GM12878 (cell line): ENCODE data around the gene TRDMT1. TPM values are rescaled to one million over a fixed set of nuclear protein-coding genes. Genes with fewer than 3 reads are reported as not detected.

Experiments used
- ATAC-seq: fragments of 200-7000 bp; cut with Tn5 transposase; 3 replicates; pipeline ENCODE4 v1.9.1; 2020; ENCODE audit warnings: mild to moderate bottlenecking, moderate library complexity
- BruUV-seq: library from RNA; stranded (reverse); fragments of 400-500 nt; replicated peaks from 2 replicates; lab custom pipeline; 2021; lab: Mats Ljungman, UMichigan
- CTCF ChIA-PET: fragments of 300-600 bp; sonication (Branson Sonifier 250); formaldehyde crosslinking; extraction: SDS; loops from one replicate; lab custom pipeline; 2021; ENCODE audit warnings: inconsistent platforms; lab: Yijun Ruan, JAX
- POLR2A ChIA-PET: fragments of 350-600 bp; formaldehyde crosslinking; extraction: SDS; loops from one replicate; lab custom pipeline; 2021; ENCODE audit warnings: inconsistent platforms; lab: Charles Lee
- RAD21 ChIA-PET: fragments of 300-600 bp; sonication (Branson Sonifier 250); formaldehyde crosslinking; loops from one replicate; lab custom pipeline; 2023; ENCODE audit warnings: antibody characterized with exemption; ENCODE audit not compliant: unreplicated experiment; lab: Charles Lee
- SMC1A ChIA-PET: fragments of 300-600 bp; sonication (Branson Sonifier 250); formaldehyde crosslinking; loops from one replicate; lab custom pipeline; 2023; ENCODE audit not compliant: unreplicated experiment, uncharacterized antibody; lab: Charles Lee
- DNase-seq: peaks from one replicate; pipeline ENCODE4 v3.0.0-alpha.2; 2011; ENCODE audit warnings: low read depth, low spot score
- FAIRE-seq: peaks from 3 replicates; lab custom pipeline; 2011; peaks lifted over from hg19 to GRCh38; lab: Jason Lieb, UNC
- H2AFZ ChIP-seq: 2 replicates; pipeline ENCODE4 v1.6.0; 2011; ENCODE audit warnings: low read depth, low read length, control low read depth; ENCODE audit not compliant: control insufficient read depth
- H3K27ac ChIP-seq: 2 replicates; pipeline ENCODE4 v1.5.1; 2011; ENCODE audit warnings: control low read depth; ENCODE audit not compliant: control insufficient read depth, insufficient read depth
- H3K27me3 ChIP-seq, 2 experiments: replicated peaks in 1 of 2; 2 replicates each; pipeline versions ENCODE4 v1.6.0 to v1.6.1; 2011; ENCODE audit warnings: low read length in 1 of 2; ENCODE audit not compliant: control insufficient read depth in 2 of 2, insufficient read depth in 2 of 2
- H3K36me3 ChIP-seq, 2 experiments: 2 replicates each; pipeline ENCODE4 v1.5.1; 2011; ENCODE audit warnings: low read length in 1 of 2; ENCODE audit not compliant: control insufficient read depth in 2 of 2, insufficient read depth in 2 of 2
- H3K4me1 ChIP-seq: 2 replicates; pipeline ENCODE4 v1.6.1; 2011; ENCODE audit warnings: mild to moderate bottlenecking, low read length, moderate library complexity, mixed read lengths; ENCODE audit not compliant: control insufficient read depth, insufficient read depth
- H3K4me2 ChIP-seq: 2 replicates; pipeline ENCODE4 v1.6.0; 2011; ENCODE audit warnings: control low read depth; ENCODE audit not compliant: control insufficient read depth, insufficient read depth
- H3K4me3 ChIP-seq: fragments of 200-600 bp; sonication (generic); 2 replicates; pipeline ENCODE4 v1.5.1; 2016
- H3K79me2 ChIP-seq: 2 replicates; pipeline ENCODE4 v1.6.0; 2011; ENCODE audit warnings: low read length; ENCODE audit not compliant: control insufficient read depth, insufficient read depth
- H3K9ac ChIP-seq: 2 replicates; pipeline ENCODE4 v1.8.0; 2011; ENCODE audit warnings: low read length, control low read depth, mixed read lengths; ENCODE audit not compliant: control insufficient read depth, insufficient read depth
- H3K9me3 ChIP-seq: replicated peaks from 3 replicates; pipeline ENCODE4 v1.5.1; 2011; ENCODE audit warnings: mild to moderate bottlenecking, low read length; ENCODE audit not compliant: control insufficient read depth, insufficient read depth
- H4K20me1 ChIP-seq: 2 replicates; pipeline ENCODE4 v1.6.0; 2011; ENCODE audit not compliant: control insufficient read depth, insufficient read depth
- CBFB ChIP-seq: IDR thresholded peaks from 2 replicates; pipeline ENCODE4 v1.6.1; 2016; ENCODE audit warnings: antibody characterized with exemption, low read depth
- CBX5 ChIP-seq: sonication (generic); IDR thresholded peaks from 2 replicates; pipeline ENCODE4 v1.6.1; 2016; ENCODE audit warnings: low read depth, moderate library complexity, mild to moderate bottlenecking, inconsistent platforms
- ETV6 ChIP-seq, 2 experiments: fragments of 450-650 bp in 1 of 2; IDR thresholded peaks in 1 of 2; conservative IDR thresholded peaks in 1 of 2; 2 replicates each; pipeline ENCODE4 v1.6.1; 2014; ENCODE audit warnings: antibody characterized with exemption in 1 of 2, borderline replicate concordance in 1 of 2, low read depth in 1 of 2, mild to moderate bottlenecking in 1 of 2, moderate library complexity in 1 of 2
- FOS ChIP-seq: IDR thresholded peaks from 3 replicates; pipeline ENCODE4 v1.6.1; 2011; ENCODE audit warnings: borderline replicate concordance; ENCODE audit not compliant: insufficient read length; ENCODE audit errors: extremely low read depth
- HDAC2 ChIP-seq: fragments of 200-600 bp; sonication (generic); IDR thresholded peaks from 2 replicates; pipeline ENCODE4 v1.6.1; 2017
- MXI1 ChIP-seq: fragments of 150-350 bp; IDR thresholded peaks from 2 replicates; pipeline ENCODE4 v1.6.1; 2011; ENCODE audit warnings: low read depth, mild to moderate bottlenecking, inconsistent platforms, low read length, improper control_type of control experiment
- RELA ChIP-seq: fragments of 450-650 bp; IDR thresholded peaks from 2 replicates; pipeline ENCODE4 v1.8.0; 2014; ENCODE audit warnings: borderline replicate concordance; ENCODE audit not compliant: partially characterized antibody
- ZNF207 ChIP-seq: fragments of 450-650 bp; IDR thresholded peaks from 2 replicates; pipeline ENCODE4 v1.6.1; 2014; ENCODE audit warnings: antibody characterized with exemption, mild to moderate bottlenecking, borderline replicate concordance
- ZNF384 ChIP-seq: IDR thresholded peaks from 2 replicates; pipeline ENCODE4 v1.6.1; 2012; ENCODE audit warnings: low read depth, mild to moderate bottlenecking, low read length, improper control_type of control experiment, borderline replicate concordance
- ZSCAN29 ChIP-seq: fragments of 450-650 bp; IDR thresholded peaks from 2 replicates; pipeline ENCODE4 v1.6.1; 2017; ENCODE audit warnings: mild to moderate bottlenecking, moderate library complexity
- WGBS: methylation state at CpG from one replicate; pipeline ENCODE4 v1.1.6; 2016; ENCODE audit warnings: low lambda C conversion rate; ENCODE audit not compliant: insufficient replicate concordance, insufficient coverage; ENCODE audit errors: missing lambda C conversion rate; 5-methylcytosine and 5-hydroxymethylcytosine counted together
- in situ Hi-C: fragments of 300-500 bp; cut with MboI; formaldehyde crosslinking; loops from 9 replicates; pipeline ENCODE4 v1.14.3; 2018; ENCODE audit warnings: mixed read lengths
- intact Hi-C: fragments of 100-400 bp; cut with micrococcal nuclease; formaldehyde crosslinking; loops from one replicate; pipeline ENCODE4 v1.14.2; 2022; ENCODE audit not compliant: unreplicated experiment
- polyA plus RNA-seq, 11 experiments: library from polyadenylated mRNA; depleted of rRNA in 4 of 11; unstranded in 6 of 11; stranded (reverse) in 5 of 11; fragments of >200 nt; fragmentation: Nextera tagmentation in 4 of 11; fragmentation: Illumina TruSeq in 1 of 11; extraction: Ambion mirVana in 4 of 11; extraction: Trizol in 1 of 11; gene quantifications; 1 replicate in 1 of 11; 2 replicates in 10 of 11; pipeline versions ENCODE4 v1.2.1 to v1.2.3, GENCODE V29; 2011 to 2016; ENCODE audit warnings: inconsistent platforms in 2 of 11, missing spikeins in 2 of 11, low read depth in 1 of 11
- total RNA-seq, 4 experiments: library from RNA; depleted of rRNA in 3 of 4; stranded (reverse); fragments of >200 nt in 3 of 4; fragmentation: Illumina TruSeq in 1 of 4; extraction: Trizol in 1 of 4; gene quantifications; 2 replicates each; pipeline versions ENCODE4 v1.2.1 to v1.2.3, GENCODE V29; 2013 to 2021
- TF ChIP-seq, protein P1 (sequence below): fragments of 450-650 bp; IDR thresholded peaks from 2 replicates; pipeline ENCODE4 v1.6.1; 2017; ENCODE audit warnings: low read depth, mild to moderate bottlenecking, moderate library complexity
- TF ChIP-seq, protein P2 (sequence below): fragments of 450-650 bp; formaldehyde crosslinking; IDR thresholded peaks from 2 replicates; pipeline ENCODE4 v1.4.0; 2020; ENCODE audit warnings: mild to moderate bottlenecking, moderate library complexity
- TF ChIP-seq, protein P3 (sequence below): fragments of 150-350 bp; IDR thresholded peaks from 2 replicates; pipeline ENCODE4 v1.6.1; 2014; ENCODE audit warnings: mild to moderate bottlenecking, low read depth, low read length
- TF ChIP-seq, protein P4 (sequence below): IDR thresholded peaks from 2 replicates; pipeline ENCODE4 v1.6.1; 2011; ENCODE audit warnings: low read depth, low read length, improper control_type of control experiment, borderline replicate concordance

TRDMT1 gene
- total and polyA plus RNA-seq, 10 of the 15 experiments (the other 5 are each of a cell fraction or from before 2014, with no cell fraction given) = 2.3 to 9.7 (median 4.6) TPM

DNA sequence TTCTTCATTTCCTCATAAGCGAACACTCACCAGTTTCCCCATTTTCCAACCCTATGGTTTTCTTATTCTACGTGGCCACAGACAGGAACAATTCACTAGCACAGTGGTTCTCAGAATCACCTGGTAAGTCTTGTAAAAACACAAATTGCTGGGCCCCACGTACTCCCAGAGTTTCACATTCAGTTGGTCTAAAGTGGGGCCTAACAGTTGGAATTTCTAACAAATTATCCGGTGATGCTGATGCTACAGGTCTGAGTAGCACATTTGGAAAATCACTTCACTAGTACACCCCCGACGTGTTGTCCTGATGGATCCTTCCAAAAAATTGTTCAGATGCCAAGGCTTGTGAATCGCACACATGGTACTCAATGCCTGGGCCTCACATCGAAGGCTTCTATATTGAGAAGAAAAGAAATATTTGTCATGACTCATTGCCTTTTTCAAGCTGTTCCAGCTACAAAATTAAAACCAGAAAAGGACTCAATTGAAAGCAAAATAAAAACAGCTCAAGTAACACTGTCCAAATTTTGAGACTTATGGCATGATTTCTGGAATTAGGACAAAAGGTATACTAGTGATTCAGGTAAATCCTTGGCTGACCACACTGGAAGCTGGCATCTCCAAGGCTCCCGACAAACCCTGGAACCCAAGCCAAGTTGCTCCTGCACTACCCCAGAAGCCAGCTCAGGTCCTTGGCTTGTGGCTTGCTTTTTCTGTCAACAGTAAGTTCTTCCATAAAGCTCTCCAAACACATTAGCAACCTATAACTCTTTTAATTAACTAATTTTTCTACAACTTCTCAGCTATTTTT is 13.7 kb upstream of the TRDMT1 start:
- Histone ChIP-seq H3K79me2 (no peaks in the 10 kb centered on the region), H3K9me3 (no peaks in the 10 kb centered on the region), H3K9ac (no peak overlapping the region), H3K36me3 (no peaks in the 10 kb centered on the region), H3K4me3 (no peak overlapping the region), H3K27me3 (no peaks in the 10 kb centered on the region), H3K4me1 (peaks cover 14% of the 10 kb centered on the region), H3K27ac (no peak overlapping the region), H3K4me2 (no peak overlapping the region), H4K20me1 (no peaks in the 10 kb centered on the region), H2AFZ (no peak overlapping the region)
- 86% methylated on average over 9 of the region's 9 CpGs for WGBS
- BruUV-seq = no TSS peak
- CTCF ChIA-PET = interaction anchor here (1.2 to 1.6 kb wide), 2 partner anchors 14 to 42 kb away, joined by 3 read pairs; no protein-coding TSS in a partner anchor
- no peak for DNase-seq
- in situ Hi-C loops = loop anchor here (25.0 kb wide), 1 partner anchor 1447 kb away; the partner anchor contains the start of genes ARL5B and NSUN6
- intact Hi-C loops = no loop called here
- RAD21 ChIA-PET = interaction anchor here (1.0 to 1.8 kb wide), 2 partner anchors 9 to 15 kb away, joined by 3 to 6 read pairs; no protein-coding TSS in a partner anchor
- peak; percentile 13 for FAIRE-seq
- POLR2A ChIA-PET = interaction anchor here (2.4 kb wide), 1 partner anchor 15 kb away, joined by 12 read pairs; no protein-coding TSS in a partner anchor
- ATAC-seq = no peak
- SMC1A ChIA-PET = interaction anchor here (1.1 to 1.8 kb wide), 6 partner anchors 9 to 17 kb away, joined by 3 to 5 read pairs (median 3); partner anchors contain the start of genes TRDMT1 and VIM
- TF ChIP-seq FOS (no peak), MXI1 (no peak), CBX5 (no peak), ZSCAN29 (no peak), ZNF384 (no peak), ZNF207 (no peak), HDAC2 (no peak), CBFB (no peak), ETV6 (conservative IDR thresholded peaks at IDR 0.05 in 1 of 2, IDR thresholded peaks at IDR 0.05 in 1 of 2; ENCODE audit: borderline replicate concordance in 1 of 2, low read depth in 1 of 2) (no peak), RELA (no peak)
- TF ChIP-seq, protein P1, sequence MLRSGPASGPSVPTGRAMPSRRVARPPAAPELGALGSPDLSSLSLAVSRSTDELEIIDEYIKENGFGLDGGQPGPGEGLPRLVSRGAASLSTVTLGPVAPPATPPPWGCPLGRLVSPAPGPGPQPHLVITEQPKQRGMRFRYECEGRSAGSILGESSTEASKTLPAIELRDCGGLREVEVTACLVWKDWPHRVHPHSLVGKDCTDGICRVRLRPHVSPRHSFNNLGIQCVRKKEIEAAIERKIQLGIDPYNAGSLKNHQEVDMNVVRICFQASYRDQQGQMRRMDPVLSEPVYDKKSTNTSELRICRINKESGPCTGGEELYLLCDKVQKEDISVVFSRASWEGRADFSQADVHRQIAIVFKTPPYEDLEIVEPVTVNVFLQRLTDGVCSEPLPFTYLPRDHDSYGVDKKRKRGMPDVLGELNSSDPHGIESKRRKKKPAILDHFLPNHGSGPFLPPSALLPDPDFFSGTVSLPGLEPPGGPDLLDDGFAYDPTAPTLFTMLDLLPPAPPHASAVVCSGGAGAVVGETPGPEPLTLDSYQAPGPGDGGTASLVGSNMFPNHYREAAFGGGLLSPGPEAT = no peak
- TF ChIP-seq, protein P2, sequence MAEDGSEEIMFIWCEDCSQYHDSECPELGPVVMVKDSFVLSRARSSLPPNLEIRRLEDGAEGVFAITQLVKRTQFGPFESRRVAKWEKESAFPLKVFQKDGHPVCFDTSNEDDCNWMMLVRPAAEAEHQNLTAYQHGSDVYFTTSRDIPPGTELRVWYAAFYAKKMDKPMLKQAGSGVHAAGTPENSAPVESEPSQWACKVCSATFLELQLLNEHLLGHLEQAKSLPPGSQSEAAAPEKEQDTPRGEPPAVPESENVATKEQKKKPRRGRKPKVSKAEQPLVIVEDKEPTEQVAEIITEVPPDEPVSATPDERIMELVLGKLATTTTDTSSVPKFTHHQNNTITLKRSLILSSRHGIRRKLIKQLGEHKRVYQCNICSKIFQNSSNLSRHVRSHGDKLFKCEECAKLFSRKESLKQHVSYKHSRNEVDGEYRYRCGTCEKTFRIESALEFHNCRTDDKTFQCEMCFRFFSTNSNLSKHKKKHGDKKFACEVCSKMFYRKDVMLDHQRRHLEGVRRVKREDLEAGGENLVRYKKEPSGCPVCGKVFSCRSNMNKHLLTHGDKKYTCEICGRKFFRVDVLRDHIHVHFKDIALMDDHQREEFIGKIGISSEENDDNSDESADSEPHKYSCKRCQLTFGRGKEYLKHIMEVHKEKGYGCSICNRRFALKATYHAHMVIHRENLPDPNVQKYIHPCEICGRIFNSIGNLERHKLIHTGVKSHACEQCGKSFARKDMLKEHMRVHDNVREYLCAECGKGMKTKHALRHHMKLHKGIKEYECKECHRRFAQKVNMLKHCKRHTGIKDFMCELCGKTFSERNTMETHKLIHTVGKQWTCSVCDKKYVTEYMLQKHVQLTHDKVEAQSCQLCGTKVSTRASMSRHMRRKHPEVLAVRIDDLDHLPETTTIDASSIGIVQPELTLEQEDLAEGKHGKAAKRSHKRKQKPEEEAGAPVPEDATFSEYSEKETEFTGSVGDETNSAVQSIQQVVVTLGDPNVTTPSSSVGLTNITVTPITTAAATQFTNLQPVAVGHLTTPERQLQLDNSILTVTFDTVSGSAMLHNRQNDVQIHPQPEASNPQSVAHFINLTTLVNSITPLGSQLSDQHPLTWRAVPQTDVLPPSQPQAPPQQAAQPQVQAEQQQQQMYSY = no peak
- TF ChIP-seq, protein P3, sequence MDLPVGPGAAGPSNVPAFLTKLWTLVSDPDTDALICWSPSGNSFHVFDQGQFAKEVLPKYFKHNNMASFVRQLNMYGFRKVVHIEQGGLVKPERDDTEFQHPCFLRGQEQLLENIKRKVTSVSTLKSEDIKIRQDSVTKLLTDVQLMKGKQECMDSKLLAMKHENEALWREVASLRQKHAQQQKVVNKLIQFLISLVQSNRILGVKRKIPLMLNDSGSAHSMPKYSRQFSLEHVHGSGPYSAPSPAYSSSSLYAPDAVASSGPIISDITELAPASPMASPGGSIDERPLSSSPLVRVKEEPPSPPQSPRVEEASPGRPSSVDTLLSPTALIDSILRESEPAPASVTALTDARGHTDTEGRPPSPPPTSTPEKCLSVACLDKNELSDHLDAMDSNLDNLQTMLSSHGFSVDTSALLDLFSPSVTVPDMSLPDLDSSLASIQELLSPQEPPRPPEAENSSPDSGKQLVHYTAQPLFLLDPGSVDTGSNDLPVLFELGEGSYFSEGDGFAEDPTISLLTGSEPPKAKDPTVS = no peak
- TF ChIP-seq, protein P4, sequence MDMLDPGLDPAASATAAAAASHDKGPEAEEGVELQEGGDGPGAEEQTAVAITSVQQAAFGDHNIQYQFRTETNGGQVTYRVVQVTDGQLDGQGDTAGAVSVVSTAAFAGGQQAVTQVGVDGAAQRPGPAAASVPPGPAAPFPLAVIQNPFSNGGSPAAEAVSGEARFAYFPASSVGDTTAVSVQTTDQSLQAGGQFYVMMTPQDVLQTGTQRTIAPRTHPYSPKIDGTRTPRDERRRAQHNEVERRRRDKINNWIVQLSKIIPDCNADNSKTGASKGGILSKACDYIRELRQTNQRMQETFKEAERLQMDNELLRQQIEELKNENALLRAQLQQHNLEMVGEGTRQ = no peak
